PC-9 (cell line): ENCODE data around the gene JADE3. TPM values are rescaled to one million over a fixed set of nuclear protein-coding genes. Genes with fewer than 3 reads are reported as not detected.

Source experiments
- BruUV-seq: library from RNA; stranded (reverse); fragments of 400-500 nt; replicated peaks from 2 replicates; lab custom pipeline; 2021; lab: Mats Ljungman, UMichigan
- CTCF ChIA-PET: fragments of 300-600 bp; sonication (Branson Sonifier 250); formaldehyde crosslinking; loops from one replicate; lab custom pipeline; 2022; ENCODE audit warnings: antibody characterized with exemption; lab: Charles Lee
- POLR2A ChIA-PET: fragments of 300-600 bp; sonication (Branson Sonifier 250); formaldehyde crosslinking; loops from one replicate; lab custom pipeline; 2022; ENCODE audit warnings: antibody characterized with exemption; ENCODE audit not compliant: unreplicated experiment; lab: Charles Lee
- DNase-seq, 2 experiments: peaks; one replicate each; pipeline versions ENCODE4 v3.0.0 to v3.0.0-alpha.2; 2015 to 2022; ENCODE audit warnings: mixed read lengths in 1 of 2
- H2AFZ ChIP-seq: fragments of 200-600 bp; sonication (generic); 2 replicates; pipeline ENCODE4 v1.8.1; 2017; ENCODE audit warnings: antibody characterized with exemption
- H3F3A ChIP-seq: fragments of 200-600 bp; sonication (generic); 2 replicates; pipeline ENCODE4 v1.8.1; 2017; ENCODE audit warnings: antibody characterized with exemption, mild to moderate bottlenecking, low read depth; ENCODE audit not compliant: insufficient read depth
- H3K27ac ChIP-seq: fragments of 200-600 bp; sonication (generic); 2 replicates; pipeline ENCODE4 v1.6.1; 2016; ENCODE audit warnings: mixed run types
- H3K27me3 ChIP-seq: fragments of 200-600 bp; sonication (generic); 2 replicates; pipeline ENCODE4 v1.6.1; 2016; ENCODE audit warnings: low read depth, mixed run types; ENCODE audit not compliant: insufficient read depth
- H3K36me3 ChIP-seq: fragments of 200-600 bp; sonication (generic); 2 replicates; pipeline ENCODE4 v1.6.1; 2016; ENCODE audit warnings: low read depth, mixed run types
- H3K4me1 ChIP-seq: fragments of 200-600 bp; sonication (generic); replicated peaks from 2 replicates; pipeline ENCODE4 v1.6.1; 2016; ENCODE audit warnings: mixed run types; ENCODE audit not compliant: insufficient read depth
- H3K4me2 ChIP-seq: fragments of 200-600 bp; sonication (generic); 2 replicates; pipeline ENCODE4 v1.6.1; 2017; ENCODE audit warnings: mixed run types
- H3K4me3 ChIP-seq: fragments of 200-600 bp; sonication (generic); 2 replicates; pipeline ENCODE4 v1.6.1; 2016; ENCODE audit warnings: mixed run types
- H3K79me2 ChIP-seq: fragments of 200-600 bp; sonication (generic); 2 replicates; pipeline ENCODE4 v1.6.1; 2017; ENCODE audit warnings: low read depth, mixed run types
- H3K9me2 ChIP-seq: fragments of 200-600 bp; sonication (generic); 2 replicates; pipeline ENCODE4 v1.8.1; 2017; ENCODE audit warnings: mild to moderate bottlenecking; ENCODE audit not compliant: insufficient read depth
- H3K9me3 ChIP-seq: fragments of 200-600 bp; sonication (generic); 2 replicates; pipeline ENCODE4 v1.8.1; 2016; ENCODE audit warnings: low read depth; ENCODE audit not compliant: insufficient read depth
- H4K20me1 ChIP-seq: fragments of 200-600 bp; sonication (generic); 2 replicates; pipeline ENCODE4 v1.8.1; 2017; ENCODE audit not compliant: insufficient read depth
- EZH2 ChIP-seq: fragments of 200-600 bp; sonication (generic); IDR thresholded peaks from 2 replicates; pipeline ENCODE4 v1.8.0; 2017; ENCODE audit warnings: antibody characterized with exemption, low read depth
- intact Hi-C: fragments of 100-400 bp; cut with micrococcal nuclease; formaldehyde crosslinking; loops from one replicate; pipeline ENCODE4 v1.10.0; 2022; ENCODE audit not compliant: unreplicated experiment
- total RNA-seq: library from RNA; stranded (reverse); gene quantifications from 2 replicates; pipeline ENCODE4 v1.2.3, GENCODE V29; 2021
- TF ChIP-seq, protein P1 (sequence below): fragments of 200-600 bp; sonication (generic); conservative IDR thresholded peaks from 2 replicates; pipeline ENCODE4 v1.6.1; 2017; ENCODE audit warnings: mixed run types, antibody characterized with exemption, mild to moderate bottlenecking, moderate library complexity

Gene JADE3
- total RNA-seq, 1 experiment from 2014 or later = 10.9 TPM

DNA sequence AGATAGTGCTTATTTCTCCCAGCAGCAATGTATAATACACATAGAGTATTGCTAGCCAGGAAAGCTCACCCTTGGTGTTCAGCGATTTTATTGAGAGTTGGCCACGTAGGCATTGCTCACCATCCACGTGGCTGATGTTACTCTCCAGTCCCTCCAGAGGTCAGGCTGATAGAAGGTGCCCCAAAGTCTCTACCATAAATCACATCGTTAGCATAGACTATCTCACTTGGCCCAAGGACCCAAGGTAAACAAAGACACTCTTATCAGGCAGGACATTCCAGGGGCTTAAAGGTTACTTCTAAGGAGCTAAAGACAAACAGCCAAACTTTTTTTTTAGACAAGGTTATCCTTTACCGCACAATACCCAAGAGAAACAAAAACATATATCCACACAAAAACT, 135.8 kb downstream of the JADE3 start:
- no peak for DNase-seq
- CTCF ChIA-PET = no interaction called here
- POLR2A ChIA-PET = no interaction called here
- BruUV-seq = no TSS peak
- Histone ChIP-seq H3K27ac (no peak overlapping the region), H3K36me3 (no peaks in the 10 kb centered on the region), H3K27me3 (no peaks in the 10 kb centered on the region), H2AFZ (no peak overlapping the region), H3K4me2 (no peak overlapping the region), H3K4me1 (no peaks in the 10 kb centered on the region), H3K9me2 (no peaks in the 10 kb centered on the region), H3K9me3 (no peaks in the 10 kb centered on the region), H3K4me3 (no peak overlapping the region), H4K20me1 (no peaks in the 10 kb centered on the region), H3K79me2 (no peaks in the 10 kb centered on the region), H3F3A (no peaks in the 10 kb centered on the region)
- TF ChIP-seq, protein P1, sequence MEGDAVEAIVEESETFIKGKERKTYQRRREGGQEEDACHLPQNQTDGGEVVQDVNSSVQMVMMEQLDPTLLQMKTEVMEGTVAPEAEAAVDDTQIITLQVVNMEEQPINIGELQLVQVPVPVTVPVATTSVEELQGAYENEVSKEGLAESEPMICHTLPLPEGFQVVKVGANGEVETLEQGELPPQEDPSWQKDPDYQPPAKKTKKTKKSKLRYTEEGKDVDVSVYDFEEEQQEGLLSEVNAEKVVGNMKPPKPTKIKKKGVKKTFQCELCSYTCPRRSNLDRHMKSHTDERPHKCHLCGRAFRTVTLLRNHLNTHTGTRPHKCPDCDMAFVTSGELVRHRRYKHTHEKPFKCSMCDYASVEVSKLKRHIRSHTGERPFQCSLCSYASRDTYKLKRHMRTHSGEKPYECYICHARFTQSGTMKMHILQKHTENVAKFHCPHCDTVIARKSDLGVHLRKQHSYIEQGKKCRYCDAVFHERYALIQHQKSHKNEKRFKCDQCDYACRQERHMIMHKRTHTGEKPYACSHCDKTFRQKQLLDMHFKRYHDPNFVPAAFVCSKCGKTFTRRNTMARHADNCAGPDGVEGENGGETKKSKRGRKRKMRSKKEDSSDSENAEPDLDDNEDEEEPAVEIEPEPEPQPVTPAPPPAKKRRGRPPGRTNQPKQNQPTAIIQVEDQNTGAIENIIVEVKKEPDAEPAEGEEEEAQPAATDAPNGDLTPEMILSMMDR = no peak
- TF ChIP-seq EZH2 = no peak
- intact Hi-C loops = no loop called here

DNA sequence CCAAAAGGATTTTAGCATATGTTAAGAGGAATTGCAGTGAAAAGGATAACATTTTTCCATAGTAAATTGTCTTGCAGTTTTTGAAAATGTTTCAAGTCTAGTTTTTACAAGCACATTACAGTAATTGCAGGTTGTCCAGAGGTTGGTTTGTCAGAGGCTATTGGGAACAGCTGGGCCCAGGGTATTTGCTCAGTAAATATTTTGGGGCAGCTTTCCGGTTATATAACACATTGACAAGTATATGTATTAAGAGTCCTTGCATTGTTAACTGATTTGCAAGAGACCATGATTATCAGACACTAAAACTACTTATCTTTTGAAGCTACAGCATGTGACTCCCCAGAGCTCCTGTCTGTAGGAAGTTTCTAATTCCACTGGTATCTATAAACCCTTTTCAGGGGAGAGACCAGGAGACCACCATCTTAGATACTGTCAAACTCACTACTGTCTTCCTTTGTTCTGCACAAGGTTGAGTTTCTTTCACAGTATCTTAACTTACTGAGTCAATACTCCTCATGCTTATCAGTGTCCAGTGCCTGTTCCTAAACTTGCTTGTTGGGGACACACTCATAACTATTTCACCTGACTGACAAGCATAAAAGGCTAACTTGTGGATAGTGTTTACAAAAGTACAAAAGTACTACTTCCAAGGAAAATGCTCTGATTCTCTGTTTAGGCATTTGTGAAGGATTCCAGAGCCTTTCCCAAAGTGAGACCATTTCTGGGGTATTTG, 147.1 kb downstream of the JADE3 start:
- Histone ChIP-seq H3K36me3 (no peaks in the 10 kb centered on the region), H3K9me2 (no peaks in the 10 kb centered on the region), H2AFZ (no peak overlapping the region), H3K9me3 (no peaks in the 10 kb centered on the region), H4K20me1 (no peaks in the 10 kb centered on the region), H3K4me3 (no peak overlapping the region), H3K27ac (no peak overlapping the region), H3K79me2 (no peaks in the 10 kb centered on the region), H3F3A (no peaks in the 10 kb centered on the region), H3K4me1 (no peaks in the 10 kb centered on the region), H3K27me3 (no peaks in the 10 kb centered on the region), H3K4me2 (no peak overlapping the region)
- intact Hi-C loops = no loop called here
- no TSS peak for BruUV-seq
- TF ChIP-seq, protein P1 = no peak
- no peak for TF ChIP-seq EZH2
- ChIA-PET POLR2A (no interaction called here), CTCF (interaction anchor here (0.6 kb wide), 1 partner anchor 464 kb away, joined by 6 read pairs; no protein-coding TSS in a partner anchor)
- DNase-seq = no peak

DNA sequence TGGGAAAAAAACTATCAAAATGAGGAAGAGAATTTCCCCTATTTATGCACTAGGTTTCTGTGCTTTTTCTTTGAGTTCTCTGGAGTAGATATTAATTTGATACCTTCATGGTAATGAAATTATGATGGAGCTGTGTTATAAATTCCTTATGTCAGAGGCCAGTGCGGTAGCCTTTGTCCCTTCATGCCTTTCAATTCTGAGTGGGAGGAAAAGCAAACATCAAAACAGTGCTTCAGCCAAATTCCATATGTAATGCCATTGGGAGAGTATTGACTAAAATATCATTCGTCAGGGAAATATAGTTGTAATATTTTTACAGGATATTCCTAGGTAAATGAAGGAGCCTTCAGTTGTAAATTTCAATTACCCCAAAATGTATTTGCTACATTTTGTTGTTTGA, 148.5 kb downstream of the JADE3 start:
- no TSS peak for BruUV-seq
- Histone ChIP-seq H3K27me3 (no peaks in the 10 kb centered on the region), H2AFZ (no peak overlapping the region), H3K9me2 (no peaks in the 10 kb centered on the region), H3K4me1 (no peaks in the 10 kb centered on the region), H3K4me2 (no peak overlapping the region), H4K20me1 (no peaks in the 10 kb centered on the region), H3K4me3 (no peak overlapping the region), H3K9me3 (no peaks in the 10 kb centered on the region), H3K27ac (no peak overlapping the region), H3F3A (no peaks in the 10 kb centered on the region), H3K36me3 (no peaks in the 10 kb centered on the region), H3K79me2 (no peaks in the 10 kb centered on the region)
- intact Hi-C loops = no loop called here
- POLR2A ChIA-PET = no interaction called here
- CTCF ChIA-PET = interaction anchor here (0.6 kb wide), 1 partner anchor 179 kb away, joined by 5 read pairs; no protein-coding TSS in a partner anchor
- DNase-seq = no peak
- TF ChIP-seq EZH2 = no peak
- TF ChIP-seq, protein P1 = no peak
